Measurements from ENCODE around the gene CEACAM18. TPM values are rescaled to one million over a fixed set of nuclear protein-coding genes. Genes with fewer than 3 reads are reported as not detected.

The CEACAM18 gene
- polyA plus RNA-seq, 1 experiment: not detected

GRCh38 chr19:51485960-51486660 is 7.8 kb downstream of the CEACAM18 start:
- no peaks in the 10 kb centered on the region for H3K36me3 ChIP-seq (ENCODE audit: control insufficient read depth, insufficient read depth, low read length)
- no peak overlapping the region for H3K4me3 ChIP-seq (ENCODE audit: low read depth, low read length)
- CTCF ChIA-PET: interaction anchor here (1.2 kb wide), 1 partner anchor 13 kb away, joined by 3 read pairs; no protein-coding TSS in a partner anchor
- TF ChIP-seq CTCF (IDR thresholded peaks at IDR 0.05; ENCODE audit: insufficient read depth, low read depth, low read length): no peak
- H3K27me3 ChIP-seq (ENCODE audit: control insufficient read depth, insufficient read depth, low read length): no peaks in the 10 kb centered on the region
- DNase-seq (ENCODE audit: low read depth): no peak
- POLR2A ChIA-PET: no interaction called here

GRCh38 chr19:51488491-51488890 is 10.2 kb downstream of the CEACAM18 start:
- TF ChIP-seq CTCF (IDR thresholded peaks at IDR 0.05; ENCODE audit: insufficient read depth, low read depth, low read length): no peak
- Histone ChIP-seq H3K4me3 (ENCODE audit: low read depth, low read length) (no peak overlapping the region), H3K36me3 (ENCODE audit: control insufficient read depth, insufficient read depth, low read length) (no peaks in the 10 kb centered on the region), H3K27me3 (ENCODE audit: control insufficient read depth, insufficient read depth, low read length) (no peaks in the 10 kb centered on the region)
- DNase-seq (ENCODE audit: low read depth): no peak
- CTCF ChIA-PET: interaction anchor here (1.1 kb wide), 1 partner anchor 290 kb away, joined by 4 read pairs; no protein-coding TSS in a partner anchor
- POLR2A ChIA-PET: no interaction called here

GRCh38 chr19:51489113-51489512 is 10.8 kb downstream of the CEACAM18 start:
- DNase-seq (ENCODE audit: low read depth): no peak
- H3K27me3 ChIP-seq (ENCODE audit: control insufficient read depth, insufficient read depth, low read length): no peaks in the 10 kb centered on the region
- no peak overlapping the region for H3K4me3 ChIP-seq (ENCODE audit: low read depth, low read length)
- ChIA-PET CTCF (interaction anchor here (1.1 kb wide), 1 partner anchor 289 kb away, joined by 4 read pairs; no protein-coding TSS in a partner anchor), POLR2A (no interaction called here)
- no peaks in the 10 kb centered on the region for H3K36me3 ChIP-seq (ENCODE audit: control insufficient read depth, insufficient read depth, low read length)
- TF ChIP-seq CTCF (IDR thresholded peaks at IDR 0.05; ENCODE audit: insufficient read depth, low read depth, low read length): no peak

GRCh38 chr19:51490676-51491075 is 12.3 kb downstream of the CEACAM18 start:
- ChIA-PET POLR2A (no interaction called here), CTCF (interaction anchor here (0.8 kb wide), 1 partner anchor 18 kb away, joined by 3 read pairs; no protein-coding TSS in a partner anchor)
- no peak overlapping the region for H3K4me3 ChIP-seq (ENCODE audit: low read depth, low read length)
- H3K36me3 ChIP-seq (ENCODE audit: control insufficient read depth, insufficient read depth, low read length): no peaks in the 10 kb centered on the region
- DNase-seq (ENCODE audit: low read depth): no peak
- no peaks in the 10 kb centered on the region for H3K27me3 ChIP-seq (ENCODE audit: control insufficient read depth, insufficient read depth, low read length)
- no peak for TF ChIP-seq CTCF (IDR thresholded peaks at IDR 0.05; ENCODE audit: insufficient read depth, low read depth, low read length)

GRCh38 chr19:51491586-51491985 is 13.2 kb downstream of the CEACAM18 start:
- no peak for DNase-seq (ENCODE audit: low read depth)
- Histone ChIP-seq H3K36me3 (ENCODE audit: control insufficient read depth, insufficient read depth, low read length) (no peaks in the 10 kb centered on the region), H3K27me3 (ENCODE audit: control insufficient read depth, insufficient read depth, low read length) (no peaks in the 10 kb centered on the region), H3K4me3 (ENCODE audit: low read depth, low read length) (no peak overlapping the region)
- CTCF ChIA-PET: no interaction called here
- POLR2A ChIA-PET: no interaction called here
- TF ChIP-seq CTCF (IDR thresholded peaks at IDR 0.05; ENCODE audit: insufficient read depth, low read depth, low read length): no peak
